GM20431 (cell line): ENCODE measurements around the gene ADTRP.
"Not testable (repeated sequence)": the region's sequence is repeated elsewhere in the genome, so short reads cannot be mapped to it uniquely, and the experiment has no call there.

ENCODE experiments used
- in situ Hi-C: fragments of 300-500 bp; cut with MseI, MboI; formaldehyde crosslinking; loops from one replicate; pipeline ENCODE4 v1.15.0; 2020; ENCODE audit warnings: low sequenced_read_pairs; ENCODE audit not compliant: unreplicated experiment

Gene ADTRP

DNA sequence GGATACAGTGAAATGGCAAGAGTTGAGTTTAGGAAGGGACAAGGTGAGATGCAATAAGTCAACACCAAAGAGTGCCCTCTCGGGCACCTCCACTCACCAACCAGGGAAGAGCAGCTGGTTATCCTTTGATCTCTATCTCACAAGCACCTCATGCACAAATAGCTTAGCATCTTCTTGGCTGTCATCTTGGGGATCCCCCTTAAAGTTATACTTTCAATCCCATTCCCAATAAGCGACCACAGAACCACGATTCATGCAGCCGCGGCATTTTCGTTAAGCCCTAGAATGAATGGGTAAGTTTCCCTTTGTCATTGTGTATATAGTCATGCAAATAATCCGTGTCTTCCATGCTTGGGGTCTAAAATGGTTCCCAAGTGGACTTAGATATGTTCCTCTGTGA, 73.5 kb downstream of the ADTRP start:
- in situ Hi-C loops = no loop called here

DNA sequence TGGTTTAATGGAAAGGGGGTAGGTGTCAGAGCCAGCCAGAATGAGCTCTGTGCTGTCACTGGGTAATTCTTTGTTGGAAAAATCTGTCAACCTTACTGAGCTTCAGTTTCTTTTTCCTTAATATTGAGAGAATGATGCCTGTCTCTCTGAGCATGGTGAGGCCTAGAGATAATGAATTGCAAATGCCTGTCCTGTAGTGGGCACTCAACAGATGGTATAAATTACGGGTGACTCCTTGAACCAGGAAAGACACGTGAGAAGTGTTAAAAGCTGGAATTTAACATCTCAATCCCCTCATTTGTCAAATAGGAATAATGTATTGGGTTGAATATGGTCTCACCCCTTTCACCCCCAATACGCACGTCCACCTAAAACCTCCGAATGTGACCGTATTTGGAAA, 74.9 kb downstream of the ADTRP start:
- in situ Hi-C loops = no loop called here

DNA sequence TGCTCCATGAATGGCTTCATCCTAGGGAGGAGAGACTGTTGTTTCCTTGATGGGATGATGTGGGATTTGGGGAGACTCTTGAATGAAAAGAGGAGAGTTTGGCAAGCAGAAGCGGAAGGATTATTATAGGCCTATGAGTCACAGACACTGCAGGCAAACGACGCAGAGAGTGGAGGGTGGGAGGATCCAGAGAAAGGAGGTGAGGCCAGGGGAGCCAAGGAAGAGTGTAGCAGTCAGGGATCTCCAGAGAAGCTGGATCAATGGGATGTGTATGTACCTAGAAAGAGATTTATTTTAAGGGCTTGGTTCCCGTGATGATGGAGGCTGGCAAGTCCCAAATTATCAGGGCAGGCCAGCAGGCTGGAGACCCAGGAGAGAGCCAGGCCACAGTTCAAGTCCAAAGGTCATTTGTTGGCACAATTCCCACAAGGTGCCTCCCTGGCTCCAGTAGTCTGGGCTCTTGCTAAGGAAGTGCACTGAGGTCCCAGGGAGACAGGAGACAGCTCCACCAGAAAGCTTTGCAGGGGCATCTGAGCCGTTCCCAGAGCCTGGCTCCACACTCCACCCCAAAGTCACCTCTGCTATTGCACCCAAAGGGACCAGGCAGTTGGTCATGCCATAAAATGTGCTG, 76.0 kb downstream of the ADTRP start:
- in situ Hi-C loops = no loop called here

DNA sequence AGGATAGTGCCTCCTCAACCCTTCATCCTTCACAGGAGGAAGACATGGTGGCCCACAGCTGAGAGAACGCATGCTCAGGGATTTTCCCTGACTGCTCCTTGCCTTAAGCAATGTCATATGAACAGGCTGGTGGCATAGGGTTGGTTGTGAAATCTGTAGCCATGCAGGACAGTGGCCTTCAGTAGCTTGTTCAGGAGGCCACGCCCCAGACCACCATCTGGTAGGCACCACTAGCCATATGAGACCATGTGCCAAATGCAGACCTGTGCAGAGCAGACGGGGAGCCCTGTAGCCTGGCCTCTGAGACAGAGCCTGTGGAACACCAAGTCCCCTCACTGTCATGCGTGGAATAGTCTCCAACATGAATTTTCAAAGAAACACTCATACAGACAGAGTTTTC, 76.5 kb downstream of the ADTRP start:
- in situ Hi-C loops = no loop called here

DNA sequence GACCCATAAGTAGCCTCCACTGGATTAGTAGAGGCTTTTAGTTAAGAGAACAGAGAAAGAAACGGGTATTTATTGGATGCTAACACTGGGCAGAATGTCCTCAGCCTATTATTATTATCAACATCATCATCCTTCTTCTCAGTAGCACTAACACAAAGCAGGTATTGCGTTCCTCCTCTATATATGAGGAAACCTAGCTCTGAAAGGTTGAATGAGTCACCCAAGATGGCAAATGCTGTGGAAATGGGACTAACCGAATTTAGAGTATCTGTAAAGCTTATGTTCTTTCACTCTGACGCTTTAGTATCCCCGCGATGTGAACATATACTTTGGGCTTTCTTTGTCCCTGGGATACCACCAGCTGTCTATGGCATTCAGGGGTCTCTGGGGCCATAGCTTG, 77.0 kb downstream of the ADTRP start:
- in situ Hi-C loops = no loop called here

DNA sequence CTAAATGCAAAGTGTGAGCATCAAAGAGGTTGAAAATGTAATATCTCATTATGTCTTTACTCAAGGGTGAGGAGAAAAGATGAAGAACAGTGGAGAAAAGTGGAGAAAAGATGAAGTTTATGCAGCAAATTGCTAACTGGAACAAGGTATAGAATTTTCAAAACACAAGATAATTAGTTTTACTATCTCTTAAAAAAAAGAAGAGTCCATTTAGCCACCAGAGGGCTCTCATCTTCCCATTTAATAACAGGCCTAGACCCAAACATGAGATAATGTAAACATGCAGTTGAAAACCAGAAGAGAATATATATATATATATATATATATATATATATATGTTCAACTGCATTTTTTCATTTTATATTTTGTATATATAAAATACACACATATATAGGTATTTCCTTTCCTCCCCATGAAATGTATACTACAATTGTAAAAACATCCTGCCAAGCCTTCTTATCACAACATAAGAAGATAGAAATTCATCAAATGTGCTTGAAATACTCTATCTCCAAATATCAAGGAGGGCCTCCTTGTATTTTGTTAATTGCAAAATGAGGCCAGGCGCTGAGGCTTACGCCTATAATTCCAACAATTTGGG, 78.4 kb downstream of the ADTRP start:
- in situ Hi-C loops = no loop called here

DNA sequence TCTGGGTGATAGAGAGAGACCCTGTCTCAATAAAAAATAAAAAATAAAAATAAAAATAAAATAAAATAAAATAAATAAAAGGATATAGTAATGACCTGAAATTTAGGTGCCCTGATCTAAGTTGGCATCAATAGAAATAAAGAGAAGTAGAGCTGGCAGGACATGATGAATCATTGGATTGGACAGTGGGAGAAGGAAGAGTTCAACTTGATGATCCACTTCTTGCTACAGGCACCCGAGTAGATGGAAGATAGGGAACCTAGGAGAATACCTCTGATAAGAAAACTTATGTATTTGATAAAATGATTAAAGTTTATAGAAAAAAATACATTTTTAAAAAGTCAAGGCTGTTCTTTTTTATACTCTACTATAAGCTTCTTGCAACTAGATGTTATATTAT, 79.0 kb downstream of the ADTRP start:
- in situ Hi-C loops = no loop called here

DNA sequence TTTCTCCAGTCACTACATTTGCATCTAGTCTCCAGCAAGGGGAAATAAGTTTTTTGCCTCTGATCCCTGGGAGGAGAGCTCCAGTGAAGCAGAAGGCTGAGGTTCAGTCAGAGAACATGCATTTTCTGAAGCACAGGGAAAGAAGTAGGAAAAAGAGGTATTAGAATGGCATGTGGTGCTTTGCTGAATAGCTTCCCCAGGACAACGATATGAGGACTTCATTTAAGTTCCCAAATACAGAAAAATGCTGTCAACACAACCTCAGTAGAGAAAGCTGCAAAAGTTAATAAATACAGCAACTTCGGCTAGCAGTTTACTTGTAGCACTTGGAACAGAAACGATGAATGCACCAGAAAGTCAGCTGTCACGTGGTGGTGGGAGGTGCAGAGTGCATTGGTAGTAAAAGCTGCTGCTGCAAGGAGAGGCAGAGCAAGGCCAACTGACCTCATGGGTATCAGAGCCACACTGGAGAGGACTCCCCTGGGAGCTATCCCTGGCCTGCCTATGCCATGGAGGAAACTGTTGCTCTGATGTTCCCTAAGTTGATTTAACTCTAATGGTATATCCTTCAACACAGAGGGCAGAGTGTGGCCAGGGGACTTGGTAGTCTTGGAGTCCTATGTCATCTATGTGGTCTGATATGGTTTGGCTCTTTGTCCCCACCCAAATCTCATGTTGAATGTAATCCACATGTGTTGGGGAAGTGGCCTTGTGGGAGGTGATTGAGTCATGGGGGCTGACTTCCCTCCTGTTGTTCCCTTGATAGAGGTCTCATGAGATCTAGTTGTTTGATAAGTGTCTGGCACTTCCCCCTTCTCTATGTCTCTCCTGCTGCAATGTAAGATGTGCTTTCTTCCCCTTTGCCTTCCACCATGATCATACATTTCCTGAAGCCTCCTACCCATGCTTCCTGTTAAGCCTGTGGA, 85.9 kb downstream of the ADTRP start:
- in situ Hi-C loops = no loop called here

DNA sequence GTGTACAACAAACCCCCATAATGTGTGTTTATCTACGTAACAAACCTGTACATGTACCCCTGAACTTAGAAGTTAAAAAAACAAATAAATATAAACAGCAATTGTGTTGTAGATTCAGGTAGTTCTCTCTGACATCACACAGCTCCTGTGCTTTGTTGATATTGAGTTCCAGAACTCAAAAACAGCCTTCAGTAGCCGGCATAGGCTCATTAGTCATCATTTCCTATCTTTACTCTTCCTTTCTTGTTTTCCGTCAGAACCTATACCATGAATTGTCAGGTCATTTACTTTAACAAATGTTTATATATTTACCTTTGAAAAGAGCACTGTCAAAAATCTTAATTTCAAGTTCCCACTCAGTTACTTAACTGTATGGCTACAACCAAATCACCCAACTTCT, 88.8 kb downstream of the ADTRP start:
- in situ Hi-C loops = no loop called here

DNA sequence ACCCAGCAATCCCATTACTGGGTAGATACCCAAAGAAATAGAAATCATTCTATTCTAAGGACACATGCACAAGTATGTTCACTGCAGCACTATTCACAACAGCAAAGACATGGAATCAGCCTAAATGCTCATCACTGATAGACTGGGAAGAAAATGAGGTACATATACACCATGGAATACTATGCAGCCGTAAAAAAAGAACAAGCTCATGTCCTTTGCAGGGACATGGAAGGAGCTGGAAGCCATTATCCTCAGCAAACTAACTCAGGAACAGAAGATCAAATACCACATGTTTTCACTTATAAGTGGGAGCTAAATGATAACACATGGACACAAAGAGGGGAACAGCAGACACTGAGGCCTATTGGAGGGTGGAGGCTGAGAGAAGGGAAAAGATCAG, 89.2 kb downstream of the ADTRP start:
- in situ Hi-C loops = not testable (repeated sequence)

DNA sequence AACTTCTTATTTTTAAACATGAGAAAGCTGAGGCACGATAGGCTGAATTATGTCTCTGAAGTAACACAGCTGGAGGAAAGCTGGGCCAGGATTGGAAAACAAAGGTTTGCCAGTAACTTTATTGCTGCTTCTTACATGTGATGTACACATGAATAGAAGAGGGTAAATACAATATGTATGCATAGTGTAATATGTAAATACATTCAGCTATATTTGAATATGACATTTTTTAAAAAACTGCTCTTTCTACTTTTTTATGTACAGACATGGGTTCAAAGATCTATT, 90.2 kb downstream of the ADTRP start:
- in situ Hi-C loops = no loop called here

DNA sequence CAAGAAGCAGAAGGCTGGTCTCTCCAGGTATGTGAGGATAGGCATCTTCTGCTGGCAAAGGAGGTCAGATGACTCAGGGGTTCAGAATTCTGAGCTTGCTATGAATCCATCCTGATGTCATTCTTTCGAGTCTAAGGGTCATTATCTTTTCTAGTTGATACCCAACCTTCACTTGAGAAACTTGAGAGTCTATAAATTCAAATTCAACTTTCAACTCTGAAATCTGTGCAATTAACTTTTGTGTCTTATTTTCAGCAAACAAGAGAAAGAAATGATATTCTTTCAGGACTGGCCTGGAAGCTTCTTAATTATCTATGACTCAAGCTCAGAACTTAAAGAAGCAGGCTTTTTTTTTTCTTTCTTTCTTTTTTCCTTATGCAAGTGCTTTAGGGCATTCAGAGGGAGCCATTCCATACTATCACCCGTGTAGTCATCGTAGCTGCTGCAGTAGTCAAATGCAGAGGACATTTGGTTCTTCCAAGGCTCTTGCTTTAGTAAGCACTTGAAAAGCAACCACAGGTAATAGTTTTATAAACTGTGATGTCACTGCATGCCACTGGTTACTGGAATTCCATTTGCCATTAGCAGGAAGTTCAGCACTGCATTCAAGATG, 93.0 kb downstream of the ADTRP start:
- in situ Hi-C loops = no loop called here

DNA sequence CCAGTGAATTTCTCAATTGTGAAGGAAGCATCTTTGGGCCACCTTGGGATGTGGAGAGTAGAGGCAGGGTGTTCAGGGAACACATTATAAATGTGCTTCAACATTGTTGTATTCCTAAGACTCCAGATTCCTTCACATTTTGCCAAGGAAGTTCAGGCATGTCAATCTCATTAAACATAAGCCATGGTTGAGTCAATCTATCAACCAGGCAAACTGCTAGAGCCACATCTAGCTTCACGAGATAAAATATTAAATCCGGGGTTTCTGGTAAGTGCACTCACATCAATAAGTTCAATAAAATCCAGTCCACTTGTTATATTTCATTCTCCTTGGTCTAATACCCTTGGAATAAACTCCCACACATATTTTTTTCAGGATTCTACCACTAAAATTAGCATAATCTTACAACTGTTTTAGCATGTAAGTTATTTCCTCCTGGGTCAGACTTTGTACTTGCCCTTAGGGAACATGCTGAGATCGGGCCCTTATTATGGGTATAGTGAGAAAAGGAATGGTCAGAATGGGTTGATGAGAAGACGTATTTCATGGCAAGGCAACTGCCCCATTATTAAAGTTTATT, 93.6 kb downstream of the ADTRP start:
- in situ Hi-C loops = no loop called here

DNA sequence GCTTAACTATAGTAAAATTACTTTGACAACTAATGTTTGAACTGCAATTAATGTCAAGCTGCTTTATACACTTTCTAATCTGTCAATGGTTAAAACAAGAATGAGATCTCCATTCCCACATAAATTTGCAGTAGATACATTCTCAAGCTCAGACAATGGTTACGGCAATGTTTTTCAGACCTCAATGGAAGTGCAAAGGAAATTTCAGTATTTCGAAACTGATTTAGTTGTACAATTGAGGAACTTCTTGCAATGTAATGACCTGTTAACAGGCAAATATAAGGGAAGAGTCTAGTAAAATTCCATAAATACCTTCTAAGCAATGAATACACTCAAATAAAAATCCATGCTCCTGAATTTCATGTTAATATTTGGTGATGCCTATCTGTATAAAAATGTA, 94.7 kb downstream of the ADTRP start:
- in situ Hi-C loops = no loop called here

DNA sequence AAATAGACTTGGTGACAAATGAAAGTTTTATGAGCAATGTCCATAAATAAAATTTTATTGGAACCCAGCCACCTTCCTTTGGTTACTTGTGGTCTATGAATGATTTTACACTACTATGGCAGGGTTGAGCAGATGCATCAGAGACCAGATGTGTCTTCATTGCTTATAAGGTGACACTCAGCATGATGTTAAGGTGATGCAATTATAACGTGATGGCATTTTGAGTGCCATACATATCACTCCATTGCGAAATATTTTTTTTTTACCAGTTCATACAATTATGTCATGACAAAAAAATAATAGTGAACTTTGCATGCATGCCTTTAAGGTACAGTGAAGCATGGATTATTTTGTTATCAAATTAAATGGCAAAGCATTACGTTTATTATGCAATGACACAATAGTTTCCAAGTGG, 96.0 kb downstream of the ADTRP start:
- in situ Hi-C loops = no loop called here

DNA sequence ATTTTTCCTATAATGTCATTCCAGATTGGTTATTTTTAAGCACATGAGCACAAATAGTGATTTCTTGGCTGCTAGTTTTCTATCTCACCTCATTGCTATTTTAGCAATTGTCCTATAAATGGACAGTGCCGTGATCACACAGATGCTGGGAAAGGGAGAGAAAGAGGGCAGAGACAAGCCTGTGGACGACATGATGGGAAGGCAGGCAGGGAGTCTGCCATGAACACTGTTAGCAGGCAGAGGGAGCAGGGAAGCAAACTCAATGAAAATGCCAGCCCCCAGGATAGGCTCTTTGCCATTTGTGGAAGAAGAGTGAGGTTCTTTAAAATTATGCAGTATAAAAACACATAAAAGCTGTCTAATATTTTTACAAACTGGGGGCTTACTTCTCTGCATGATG, 96.8 kb downstream of the ADTRP start:
- in situ Hi-C loops = no loop called here

DNA sequence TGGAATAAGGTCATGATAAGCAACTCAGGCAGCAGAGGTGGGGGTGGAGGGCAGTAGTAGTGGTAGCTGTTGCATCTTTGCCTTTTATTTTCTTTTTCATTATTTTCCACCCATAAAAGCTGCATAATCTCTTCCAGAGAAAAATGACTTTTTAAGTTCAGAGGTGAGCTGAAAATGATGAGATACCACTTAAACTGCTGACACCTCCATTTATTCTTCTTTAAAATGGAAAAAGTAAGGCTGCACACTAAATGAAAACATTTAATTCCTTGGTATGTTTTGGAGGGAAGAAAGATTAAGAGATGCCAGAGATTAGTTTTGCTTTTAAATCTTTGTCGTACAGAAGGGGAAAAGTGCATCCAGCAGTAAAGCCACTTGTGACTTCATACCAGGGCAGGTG, 97.2 kb downstream of the ADTRP start:
- in situ Hi-C loops = no loop called here

DNA sequence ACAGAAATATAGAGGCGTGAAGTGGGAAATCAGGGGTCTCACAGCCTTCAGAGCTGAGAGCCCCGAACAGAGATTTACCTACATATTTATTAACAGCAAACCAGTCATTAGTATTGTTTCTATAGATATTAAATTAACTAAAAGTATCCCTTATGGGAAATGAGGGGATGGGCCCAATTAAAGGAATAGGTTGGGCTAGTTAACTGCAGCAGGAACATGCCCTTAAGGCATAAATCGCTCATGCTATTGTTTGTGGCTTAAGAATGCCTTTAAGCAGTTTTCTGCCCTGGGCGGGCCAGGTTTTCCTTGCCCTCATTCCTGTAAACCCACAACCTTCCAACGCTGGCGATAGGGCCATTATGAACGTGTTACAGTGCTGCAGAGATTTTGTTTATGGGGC, 98.1 kb downstream of the ADTRP start:
- in situ Hi-C loops = not testable (repeated sequence)

DNA sequence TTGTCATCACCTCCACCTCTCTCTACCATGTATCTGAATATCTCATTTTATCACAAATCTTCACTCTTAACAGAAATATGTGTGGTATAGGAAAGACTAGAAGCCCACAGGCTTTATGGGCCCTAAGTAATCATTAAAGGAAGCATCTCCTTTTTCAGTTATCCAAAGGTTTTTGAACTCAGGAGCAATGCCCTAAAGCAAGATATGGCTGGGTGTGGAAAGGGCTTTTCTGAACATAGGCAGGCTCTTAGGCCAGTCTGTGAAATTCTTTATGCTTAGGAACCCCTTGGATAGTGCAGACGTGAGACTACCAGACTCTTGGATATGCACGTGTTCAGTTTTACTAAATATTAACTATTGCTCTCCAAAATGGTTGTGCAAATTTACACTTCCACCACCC, 99.5 kb downstream of the ADTRP start:
- in situ Hi-C loops = no loop called here

DNA sequence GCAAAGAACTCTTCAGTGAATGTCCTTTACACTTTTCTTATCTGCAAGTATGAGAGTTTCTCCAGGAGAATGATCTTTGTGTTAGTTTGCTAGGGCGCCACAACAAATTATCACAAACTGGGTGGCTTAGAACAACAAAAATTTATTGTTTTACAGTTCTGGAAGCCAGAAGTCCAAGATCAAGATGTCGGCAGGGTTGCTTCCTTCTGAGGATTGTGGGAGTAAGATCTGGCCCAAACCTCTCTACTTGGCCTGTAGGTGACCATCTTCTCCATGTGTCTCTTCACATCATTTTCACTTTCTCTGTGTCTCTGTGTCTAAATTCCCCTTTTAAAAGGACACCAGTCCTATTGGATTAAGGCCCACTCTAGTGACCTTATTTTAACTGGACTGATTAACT, 103.0 kb downstream of the ADTRP start:
- in situ Hi-C loops = no loop called here

DNA sequence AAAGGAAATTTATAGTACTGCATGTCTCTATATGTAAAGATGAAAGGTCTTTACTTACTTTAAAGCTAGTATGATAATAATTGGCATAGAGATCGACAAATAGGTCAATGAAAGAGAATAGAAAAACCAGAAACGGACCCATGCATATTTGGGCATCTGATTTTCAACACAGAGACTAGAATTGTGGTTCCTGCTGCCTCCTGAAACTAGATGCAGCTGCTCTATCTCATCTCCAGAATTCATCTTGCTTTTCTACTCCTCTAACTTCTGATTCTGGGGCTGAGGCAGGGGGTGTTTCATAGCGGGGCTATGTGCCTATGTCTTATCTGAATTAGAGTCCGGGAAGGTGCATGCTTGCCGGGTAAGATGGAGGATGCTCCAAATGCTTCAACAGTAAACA, 105.9 kb downstream of the ADTRP start:
- in situ Hi-C loops = no loop called here
